GM18868 (cell line): ENCODE measurements around the gene KRTAP10-2.

ENCODE experiments used
- ATAC-seq: cut with Tn5 transposase; IDR thresholded peaks from one replicate; pipeline ENCODE4 v1.9.1; 2021; ENCODE audit warnings: mild to moderate bottlenecking, moderate library complexity; ENCODE audit not compliant: unreplicated experiment

KRTAP10-2 gene

DNA sequence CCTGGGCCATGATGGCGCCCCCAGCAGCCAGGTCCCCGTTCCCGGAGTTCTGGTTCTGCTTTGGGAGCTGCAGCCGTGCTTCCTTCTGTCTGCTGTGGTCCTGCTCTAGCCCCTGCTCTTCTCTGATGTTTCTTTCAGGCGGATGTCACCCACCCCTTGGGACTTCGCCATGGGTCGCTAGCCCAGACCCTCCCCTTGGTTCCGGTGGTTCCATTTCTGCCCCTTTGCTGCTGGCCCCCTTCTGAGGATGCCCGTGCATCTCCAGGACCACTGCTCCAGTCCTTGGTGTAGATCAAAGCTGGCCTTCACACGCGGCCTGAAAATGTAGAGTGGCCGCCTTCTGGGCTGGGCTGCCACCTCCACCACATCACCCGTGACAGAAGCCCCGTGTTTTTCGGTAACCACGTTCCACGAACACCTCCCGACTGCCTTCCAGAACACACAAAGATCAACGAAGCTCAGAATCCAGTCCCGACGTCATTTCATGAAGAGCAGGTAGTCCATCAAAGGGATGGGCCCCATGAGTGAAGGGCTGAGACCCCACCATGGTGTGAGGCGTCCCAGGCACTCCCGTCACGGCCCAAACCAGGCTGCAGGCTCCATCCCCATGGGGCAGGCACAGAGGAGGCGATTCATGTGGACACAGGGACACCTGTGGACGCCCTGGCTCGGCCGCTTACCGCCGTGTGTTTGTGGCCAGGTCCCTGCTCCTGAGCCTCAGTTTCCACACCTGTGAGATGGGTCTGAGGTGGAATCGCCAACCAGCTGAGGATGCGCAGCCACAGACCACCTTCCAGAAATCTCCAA lies 35.7 kb downstream of the KRTAP10-2 start:
- ATAC-seq, result no peak

DNA sequence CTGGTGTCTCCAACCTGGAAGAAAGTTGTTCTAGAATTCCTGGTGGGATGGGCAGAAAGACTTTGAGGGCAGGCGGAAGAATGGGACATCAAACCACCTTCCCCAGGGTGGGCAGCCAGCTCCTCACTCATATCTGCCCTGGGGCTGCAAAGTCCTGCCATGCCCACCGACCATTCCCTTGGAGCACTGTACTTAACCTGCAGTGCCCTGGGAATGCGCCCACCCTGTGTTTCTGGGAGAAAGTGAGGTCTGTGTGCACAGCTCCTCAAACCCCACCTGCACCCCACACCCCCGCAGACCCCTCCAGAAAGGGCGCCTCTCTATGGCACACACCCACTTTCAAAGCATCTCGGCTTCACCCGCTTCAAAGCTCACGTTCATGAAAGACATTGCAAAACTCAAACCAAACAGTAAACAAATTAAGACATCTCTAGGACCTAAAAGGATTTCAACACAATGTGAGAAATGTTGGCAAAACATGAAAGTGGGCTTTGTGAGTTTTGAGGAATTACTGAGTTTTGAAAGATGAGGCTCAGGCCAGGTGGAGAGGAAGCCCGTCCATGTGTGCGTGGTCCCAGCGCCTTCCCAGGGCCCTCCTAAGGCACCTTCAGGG lies 36.5 kb downstream of the KRTAP10-2 start:
- ATAC-seq, result no peak

DNA sequence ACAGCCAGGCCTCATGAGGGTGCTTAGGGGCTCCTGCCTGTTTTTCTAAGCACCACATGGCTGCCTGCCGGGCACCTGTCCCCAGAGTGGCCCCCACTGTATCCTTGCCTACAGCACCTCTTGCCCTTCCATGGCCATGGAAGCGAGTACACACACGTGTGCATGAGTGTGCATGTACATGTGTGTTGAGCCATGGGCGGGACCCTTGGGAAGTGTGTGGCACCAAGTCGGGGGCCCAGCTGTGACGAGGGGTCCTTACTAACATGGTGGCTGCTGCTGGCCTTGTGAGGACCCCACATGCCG lies 37.1 kb downstream of the KRTAP10-2 start:
- ATAC-seq, result no peak

DNA sequence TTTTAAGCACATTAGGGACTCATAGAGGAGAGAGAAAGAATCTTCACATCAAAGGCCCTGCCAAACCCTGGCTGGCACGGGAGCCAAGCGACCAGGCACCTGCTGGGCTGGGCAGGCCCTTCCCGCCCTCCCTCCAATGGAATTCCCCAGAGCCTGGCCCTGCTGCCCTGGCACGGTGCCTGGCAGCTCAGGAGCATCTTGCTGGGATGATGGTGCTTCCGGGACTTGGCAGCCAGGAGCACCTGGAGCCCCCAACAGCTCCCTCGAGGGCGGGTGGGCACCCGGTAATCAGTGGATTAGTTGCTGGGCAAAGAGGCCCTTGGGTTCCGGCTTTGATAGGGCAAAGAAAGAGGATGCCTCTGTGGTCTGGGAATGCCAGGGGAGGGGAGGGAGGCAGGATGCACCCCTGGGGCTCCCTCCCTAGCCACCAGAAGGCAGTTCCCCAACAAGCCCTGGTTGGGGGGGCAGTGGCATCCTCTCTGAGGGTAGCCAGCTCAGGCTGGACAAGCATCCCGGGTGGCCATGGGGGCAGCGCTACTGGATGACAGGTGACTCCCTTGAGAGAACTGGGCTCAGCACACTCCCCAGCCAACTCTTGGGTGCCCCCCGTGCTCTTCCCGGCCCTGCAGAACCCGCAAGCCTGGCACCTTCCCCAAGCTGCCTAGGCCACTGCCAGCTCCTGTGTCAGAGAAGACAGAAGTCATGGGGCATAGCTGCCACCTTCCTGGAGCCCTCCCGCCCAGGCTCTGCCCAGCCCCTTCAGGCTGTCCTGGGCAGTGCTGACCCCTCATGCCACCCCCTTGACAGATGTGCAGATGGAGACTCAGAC lies 37.7 kb downstream of the KRTAP10-2 start:
- ATAC-seq, result no peak

DNA sequence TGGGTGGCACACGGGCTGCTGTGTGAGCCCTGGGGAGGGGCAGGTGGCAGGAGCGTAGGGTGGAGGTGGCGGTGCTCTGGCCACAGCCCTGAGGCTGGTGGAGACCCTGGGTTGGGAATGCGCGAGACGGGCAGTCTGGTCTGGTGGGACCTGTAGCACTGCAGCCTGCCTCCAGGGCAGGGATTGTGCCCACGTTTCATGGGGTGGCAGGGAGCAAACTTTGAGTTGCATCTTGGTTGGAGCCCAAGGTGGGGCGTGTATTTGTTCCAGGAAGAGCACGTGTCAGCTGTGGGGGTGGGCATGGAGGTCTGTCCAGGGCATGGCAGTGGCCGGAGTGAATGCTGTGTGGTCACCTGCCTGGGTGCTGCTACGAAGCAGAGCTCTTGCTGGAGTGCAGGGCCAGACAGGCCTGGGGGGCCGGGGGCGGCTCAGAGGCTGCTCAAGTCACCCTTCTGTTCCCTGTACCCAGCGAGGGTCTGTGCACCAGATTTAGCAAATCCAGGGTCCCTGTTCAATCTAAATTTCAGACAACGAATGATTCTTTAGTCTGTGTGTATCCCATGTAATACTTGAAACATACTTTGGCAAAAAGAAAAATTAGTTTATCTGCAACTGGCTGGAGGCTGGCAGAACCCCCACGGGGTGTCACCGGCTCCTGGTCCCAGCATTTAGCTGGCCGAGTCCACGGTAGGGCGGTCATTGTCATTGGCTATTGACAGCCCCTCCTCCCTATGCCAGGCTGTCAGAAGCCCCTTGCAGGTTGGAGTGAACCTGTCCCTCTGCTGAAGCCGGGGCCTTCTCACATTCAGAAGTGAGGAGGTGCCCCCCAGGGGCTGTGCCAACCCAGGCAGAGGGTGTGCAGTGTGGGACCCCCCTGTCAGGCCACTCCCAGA lies 38.6 kb downstream of the KRTAP10-2 start:
- no peak for ATAC-seq

DNA sequence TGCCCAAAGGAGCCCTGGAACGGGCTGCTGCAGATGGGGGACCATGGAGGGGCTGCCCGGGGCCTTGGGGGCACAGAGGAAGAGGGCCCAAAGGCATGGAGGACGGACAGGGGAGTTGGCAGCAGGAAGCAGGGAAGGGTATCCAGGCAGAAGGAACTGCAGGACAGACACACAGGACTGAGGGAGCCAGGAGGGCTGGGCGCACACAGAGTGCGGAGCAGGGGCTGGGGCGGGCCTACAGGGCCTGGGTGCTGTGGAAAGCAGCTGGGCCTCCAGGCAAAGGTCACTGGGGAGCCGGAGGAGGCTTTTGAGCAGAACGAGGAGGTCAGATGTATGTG lies 39.4 kb downstream of the KRTAP10-2 start:
- no peak for ATAC-seq

DNA sequence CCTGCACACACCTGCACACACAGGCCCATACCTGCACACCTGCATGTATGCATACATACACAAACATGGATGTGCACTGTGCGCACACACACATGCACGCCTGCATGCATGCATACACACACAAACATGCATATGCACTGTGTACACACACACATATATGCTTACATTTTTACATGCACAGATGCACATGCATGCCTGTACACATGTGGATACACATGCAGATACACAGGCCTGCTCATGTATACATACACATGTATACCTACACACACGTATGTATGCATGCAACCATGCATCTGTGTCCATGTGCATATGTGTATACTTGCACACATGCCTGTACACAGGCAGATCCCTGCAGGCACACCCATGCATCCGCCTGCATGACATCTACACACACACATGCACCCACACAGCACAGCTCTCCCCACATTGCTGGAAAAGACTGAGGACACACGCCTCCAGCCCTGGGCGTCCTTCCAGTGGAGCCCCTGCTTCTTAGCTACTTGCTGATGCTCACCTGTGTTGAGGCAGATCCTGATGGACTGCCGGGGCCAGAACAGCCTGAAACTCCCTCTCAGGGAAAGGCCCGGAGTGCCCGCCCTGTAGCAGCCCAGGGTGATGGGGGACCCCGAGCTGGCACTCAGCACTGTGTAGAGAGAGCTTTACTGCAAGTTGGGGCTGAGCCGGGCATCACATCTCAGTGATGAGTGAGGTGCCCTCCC lies 39.9 kb downstream of the KRTAP10-2 start:
- ATAC-seq, result no peak

DNA sequence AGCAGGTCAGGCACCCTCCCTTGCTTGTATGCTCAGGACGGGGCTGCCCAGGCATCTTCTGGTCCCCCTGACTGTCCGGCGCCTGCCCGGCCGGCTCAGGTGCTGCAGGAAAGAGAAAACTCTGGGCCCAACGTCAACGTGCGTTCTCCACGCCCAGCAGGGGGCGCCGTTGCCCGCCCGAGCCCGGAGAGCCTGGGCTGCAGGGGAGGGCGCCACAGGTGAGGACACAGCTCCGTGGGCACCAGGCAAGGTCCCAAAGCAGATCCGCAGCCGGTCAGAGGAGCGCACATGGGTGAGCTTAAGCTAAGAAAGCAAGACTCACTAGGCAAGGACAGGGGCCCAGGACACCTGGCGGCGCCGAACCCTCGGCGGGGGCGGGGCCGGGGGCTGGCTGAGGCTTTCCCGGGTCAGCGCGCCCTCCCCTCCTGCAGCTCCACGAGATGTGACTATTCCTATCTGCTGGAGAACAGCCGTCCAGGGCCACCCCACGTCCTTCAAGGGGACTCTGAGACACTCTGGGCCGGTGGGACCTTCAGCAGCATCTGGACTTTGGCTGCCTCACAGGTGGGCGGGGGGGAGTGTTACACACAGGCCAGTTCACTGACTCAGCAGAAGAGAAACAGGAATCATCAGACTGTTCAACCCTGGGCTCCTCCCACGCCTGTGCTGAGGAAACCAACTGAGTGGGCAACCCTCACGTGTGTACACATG lies 40.6 kb downstream of the KRTAP10-2 start:
- no peak for ATAC-seq

- no peak for ATAC-seq
These were observed 41.2 kb downstream of the KRTAP10-2 start for GRCh38 chr21:44510109-44510507.

DNA sequence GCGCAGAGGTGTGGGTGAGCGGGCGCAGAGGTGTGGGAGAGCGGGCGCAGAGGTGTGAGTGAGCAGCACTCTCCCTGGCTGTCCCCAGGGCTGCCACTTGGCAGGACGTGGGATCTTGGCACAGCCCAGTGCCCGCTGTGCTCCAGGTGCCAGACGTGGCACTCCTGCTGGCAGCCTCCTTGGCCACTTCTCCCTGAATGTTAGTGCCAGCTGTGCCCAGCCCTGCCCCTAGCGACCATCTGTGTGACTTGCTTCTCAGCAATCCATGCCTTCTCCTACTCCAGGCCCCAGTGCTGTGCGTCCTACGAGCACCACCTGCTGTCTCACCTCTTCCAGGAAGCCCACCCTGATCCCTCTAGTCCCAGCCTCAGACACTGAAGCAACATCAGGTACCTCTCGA lies 41.8 kb downstream of the KRTAP10-2 start:
- ATAC-seq, result no peak

- ATAC-seq, result no peak
These were observed 42.4 kb downstream of the KRTAP10-2 start for GRCh38 chr21:44508711-44509445.

- ATAC-seq, result no peak
These were observed 42.9 kb downstream of the KRTAP10-2 start for GRCh38 chr21:44508426-44508710.

GRCh38 chr21:44507673-44508425 lies 43.5 kb downstream of the KRTAP10-2 start:
- no peak for ATAC-seq

DNA sequence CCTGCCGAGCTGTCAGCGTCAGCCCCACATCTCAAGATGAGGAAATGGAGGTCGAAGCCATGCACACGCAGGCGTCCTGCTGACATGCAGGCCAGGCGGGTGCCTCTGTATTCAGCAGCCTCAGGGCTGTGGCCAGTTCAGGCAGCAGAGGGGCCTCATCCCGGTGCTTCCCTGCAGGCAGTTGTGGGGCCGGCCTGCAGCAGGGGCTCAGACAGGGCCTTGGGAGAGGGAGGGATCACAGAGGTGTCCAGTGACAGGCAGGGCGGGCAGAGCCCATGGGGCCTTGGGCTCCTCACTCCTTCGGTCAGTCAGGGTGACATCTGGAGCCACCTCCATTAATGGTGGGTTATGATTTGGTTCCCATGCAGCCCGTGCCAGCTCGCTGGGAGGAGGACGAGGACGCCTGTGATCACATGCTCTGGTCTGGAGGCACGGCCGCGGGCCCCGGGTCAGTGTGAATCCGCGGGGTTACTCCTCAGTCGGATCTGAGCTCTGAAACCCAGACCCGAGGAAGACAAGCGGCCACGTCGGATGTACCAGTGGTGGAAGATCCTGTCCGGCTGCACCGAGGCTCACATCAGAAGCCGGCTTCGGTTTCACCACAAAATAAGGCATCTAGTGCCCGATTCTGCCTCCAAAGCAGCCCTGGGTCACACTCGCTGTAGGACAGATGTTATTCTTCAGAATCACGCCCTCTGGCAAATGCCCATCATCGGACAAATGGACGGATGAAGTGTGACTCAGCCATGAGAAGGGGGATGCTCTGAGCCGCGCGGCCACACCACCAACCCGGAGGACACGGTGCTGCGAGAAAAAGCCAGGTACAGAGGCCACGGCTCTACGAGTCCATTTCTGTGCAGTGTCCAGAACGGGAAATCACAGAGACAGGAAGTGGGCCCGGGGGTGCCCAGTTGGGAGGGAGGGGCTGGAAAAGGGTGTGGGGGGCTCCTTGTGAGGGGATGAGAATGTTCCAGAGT lies 44.7 kb downstream of the KRTAP10-2 start:
- ATAC-seq, result no peak

DNA sequence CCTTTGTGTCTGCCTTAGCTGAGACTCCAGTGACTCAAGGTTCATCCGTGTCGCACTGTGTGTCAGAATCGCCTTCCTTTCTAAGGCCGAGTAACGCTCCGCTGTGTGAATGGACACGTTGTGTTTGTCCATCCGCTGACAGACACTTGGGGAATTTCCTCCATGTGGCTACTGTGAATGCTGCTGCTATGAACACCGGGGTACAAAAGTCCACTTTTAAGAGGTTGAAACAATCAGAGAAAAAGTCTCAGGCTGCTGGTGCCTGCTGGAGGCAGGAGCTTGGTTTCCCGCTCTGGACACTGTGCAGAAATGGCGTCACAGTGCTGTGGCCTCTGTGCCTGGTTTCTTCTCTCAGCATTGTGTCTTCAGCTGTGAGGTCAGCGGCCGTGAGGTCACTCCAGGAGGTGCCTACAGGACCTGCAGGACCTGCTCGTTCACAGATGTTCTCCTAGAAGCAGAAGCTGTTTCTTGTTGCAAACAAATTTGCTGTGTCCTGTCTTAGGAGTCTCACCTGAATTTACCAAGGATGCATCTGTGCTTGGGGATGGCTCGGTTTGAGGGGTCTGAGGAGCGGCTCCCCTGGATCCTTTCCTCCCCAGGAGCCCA lies 45.5 kb downstream of the KRTAP10-2 start:
- ATAC-seq, result no peak

- no peak for ATAC-seq
These were observed 47.4 kb downstream of the KRTAP10-2 start for GRCh38 chr21:44503901-44504399.
